GM10266 (cell line): ENCODE data around the gene PGLYRP2.

Experiments
- DNase-seq: peaks from one replicate; pipeline ENCODE4 v3.0.0; 2012; ENCODE audit errors: extremely low spot score
- TF ChIP-seq, protein P1 (sequence below): IDR thresholded peaks from 2 replicates; pipeline ENCODE4 v1.5.1; 2012; ENCODE audit warnings: mild to moderate bottlenecking, low read depth; ENCODE audit not compliant: control insufficient read depth, insufficient read depth; ENCODE audit errors: missing control alignments

Gene PGLYRP2

DNA sequence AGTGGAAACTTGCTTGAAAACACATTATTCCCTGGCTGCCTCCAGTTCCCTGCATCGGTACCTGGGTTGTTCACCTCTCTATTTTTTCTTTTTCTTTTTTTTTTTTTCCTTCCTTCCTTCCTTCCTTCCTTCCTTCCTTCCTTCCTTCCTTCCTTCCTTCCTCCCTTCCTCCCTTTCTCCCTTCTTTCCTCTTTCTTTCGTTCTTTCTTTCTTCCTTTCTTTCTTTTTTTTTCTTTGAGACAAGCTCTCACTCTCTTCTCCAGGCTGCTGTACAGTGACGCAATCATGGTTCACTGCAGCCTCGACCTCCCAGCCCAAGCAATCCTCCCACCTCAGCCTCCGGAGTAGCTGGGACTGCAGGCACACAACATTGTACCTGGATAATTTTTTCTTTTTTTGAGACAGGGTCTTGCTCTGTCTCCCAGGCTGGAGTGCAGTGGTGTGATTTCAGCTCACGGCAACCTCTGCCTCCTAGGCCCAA is 11.5 kb downstream of the PGLYRP2 start:
- TF ChIP-seq, protein P1, sequence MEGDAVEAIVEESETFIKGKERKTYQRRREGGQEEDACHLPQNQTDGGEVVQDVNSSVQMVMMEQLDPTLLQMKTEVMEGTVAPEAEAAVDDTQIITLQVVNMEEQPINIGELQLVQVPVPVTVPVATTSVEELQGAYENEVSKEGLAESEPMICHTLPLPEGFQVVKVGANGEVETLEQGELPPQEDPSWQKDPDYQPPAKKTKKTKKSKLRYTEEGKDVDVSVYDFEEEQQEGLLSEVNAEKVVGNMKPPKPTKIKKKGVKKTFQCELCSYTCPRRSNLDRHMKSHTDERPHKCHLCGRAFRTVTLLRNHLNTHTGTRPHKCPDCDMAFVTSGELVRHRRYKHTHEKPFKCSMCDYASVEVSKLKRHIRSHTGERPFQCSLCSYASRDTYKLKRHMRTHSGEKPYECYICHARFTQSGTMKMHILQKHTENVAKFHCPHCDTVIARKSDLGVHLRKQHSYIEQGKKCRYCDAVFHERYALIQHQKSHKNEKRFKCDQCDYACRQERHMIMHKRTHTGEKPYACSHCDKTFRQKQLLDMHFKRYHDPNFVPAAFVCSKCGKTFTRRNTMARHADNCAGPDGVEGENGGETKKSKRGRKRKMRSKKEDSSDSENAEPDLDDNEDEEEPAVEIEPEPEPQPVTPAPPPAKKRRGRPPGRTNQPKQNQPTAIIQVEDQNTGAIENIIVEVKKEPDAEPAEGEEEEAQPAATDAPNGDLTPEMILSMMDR: no peak
- no peak for DNase-seq

DNA sequence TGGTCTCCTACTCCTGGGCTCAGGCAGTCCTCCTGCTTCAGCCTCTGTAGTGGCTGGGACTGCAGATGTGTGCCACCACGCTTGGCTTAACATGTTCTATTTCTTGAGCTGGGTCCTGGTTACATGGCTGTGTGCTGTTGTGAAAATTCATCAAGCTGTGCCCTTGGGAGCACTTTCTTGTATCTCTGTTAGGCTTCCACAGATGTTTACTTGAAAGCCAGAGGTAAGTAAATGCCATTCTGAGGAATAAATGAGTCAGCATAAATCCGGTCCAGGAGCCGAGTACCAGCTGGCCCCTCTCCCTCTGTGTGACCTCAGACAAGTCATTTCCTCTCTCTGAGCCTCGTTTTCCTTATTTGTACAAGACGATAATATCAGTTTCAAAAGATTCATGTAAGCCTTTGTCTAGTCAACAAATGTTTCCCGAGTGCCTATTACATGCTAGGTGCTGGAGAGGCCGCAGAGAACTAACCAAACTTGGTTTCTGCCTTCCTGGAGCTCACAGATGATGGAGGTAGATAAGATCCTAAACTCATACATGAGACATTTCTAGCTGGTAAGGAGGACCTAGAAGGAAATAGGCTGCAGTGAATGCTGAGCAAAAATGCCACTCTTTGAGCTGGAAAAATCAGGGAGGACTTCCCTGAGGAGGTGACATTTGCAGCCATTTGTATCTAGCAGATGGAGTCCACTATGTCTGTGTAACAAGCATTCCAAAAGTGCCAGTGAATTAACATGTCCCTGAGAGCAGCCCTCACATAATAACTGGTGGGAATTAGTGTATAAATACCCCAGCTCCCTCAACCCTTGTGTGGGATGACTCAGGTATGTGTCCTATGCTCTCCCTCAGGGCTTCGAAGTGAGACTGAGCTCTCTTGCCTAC is 12.2 kb downstream of the PGLYRP2 start:
- DNase-seq: peak; percentile 70
- TF ChIP-seq, protein P1: no peak

GRCh38 chr19:15464394-15465385 is 14.6 kb downstream of the PGLYRP2 start, which contains the start of gene RASAL3:
Gene RASAL3, minus strand, starts transcription at chr19:15464544. Its CDS starts 186 bp downstream, at chr19:15464358.
- TF ChIP-seq, protein P1: no peak
- no peak for DNase-seq

DNA sequence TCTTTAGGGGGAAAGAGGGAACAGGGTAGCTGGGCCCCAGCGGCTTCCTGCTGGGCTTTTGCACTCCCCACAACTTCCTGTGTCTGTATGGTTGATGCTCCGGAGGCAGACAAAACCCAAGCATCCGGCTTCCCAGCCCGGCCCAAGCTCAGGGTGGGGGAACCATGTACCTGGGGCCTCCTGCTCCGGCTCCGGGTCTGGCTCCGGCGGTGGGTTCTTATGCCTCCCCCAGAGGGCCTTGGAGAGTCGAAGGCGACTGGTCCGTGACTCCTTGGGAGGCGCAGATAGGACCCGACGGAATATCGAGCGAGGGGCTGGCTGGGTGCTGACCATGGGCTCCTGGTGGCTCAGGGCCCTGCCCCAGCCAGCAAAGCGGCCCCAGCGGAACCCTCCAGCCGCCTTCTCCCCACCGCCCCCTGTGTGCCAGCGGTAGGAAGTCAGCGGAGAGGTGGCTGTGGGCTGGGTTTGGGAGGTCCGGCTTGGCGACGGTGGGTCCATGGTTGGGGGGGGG is 15.4 kb downstream of the PGLYRP2 start:
- TF ChIP-seq, protein P1: no peak
- peak; percentile 82 for DNase-seq

DNA sequence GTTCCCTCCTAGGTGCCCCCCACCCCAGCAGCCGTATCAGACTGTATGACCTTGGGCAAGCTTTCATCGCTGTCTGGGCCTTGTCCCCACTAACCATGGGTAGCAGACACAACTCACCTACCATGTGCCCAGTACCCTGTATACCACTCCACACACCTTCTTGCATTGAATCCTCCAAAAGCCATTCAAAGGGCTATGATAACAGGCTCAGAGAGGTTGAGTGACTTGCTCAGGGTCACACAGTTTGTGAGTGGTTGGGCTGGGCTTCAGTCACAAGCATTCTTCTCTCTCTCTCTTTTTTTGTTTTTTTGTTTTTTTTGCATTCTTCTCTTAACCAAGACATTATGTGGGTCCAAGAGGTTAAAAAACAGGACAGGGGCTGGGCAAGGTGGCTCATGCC is 17.6 kb downstream of the PGLYRP2 start:
- TF ChIP-seq, protein P1: no peak
- no peak for DNase-seq

DNA sequence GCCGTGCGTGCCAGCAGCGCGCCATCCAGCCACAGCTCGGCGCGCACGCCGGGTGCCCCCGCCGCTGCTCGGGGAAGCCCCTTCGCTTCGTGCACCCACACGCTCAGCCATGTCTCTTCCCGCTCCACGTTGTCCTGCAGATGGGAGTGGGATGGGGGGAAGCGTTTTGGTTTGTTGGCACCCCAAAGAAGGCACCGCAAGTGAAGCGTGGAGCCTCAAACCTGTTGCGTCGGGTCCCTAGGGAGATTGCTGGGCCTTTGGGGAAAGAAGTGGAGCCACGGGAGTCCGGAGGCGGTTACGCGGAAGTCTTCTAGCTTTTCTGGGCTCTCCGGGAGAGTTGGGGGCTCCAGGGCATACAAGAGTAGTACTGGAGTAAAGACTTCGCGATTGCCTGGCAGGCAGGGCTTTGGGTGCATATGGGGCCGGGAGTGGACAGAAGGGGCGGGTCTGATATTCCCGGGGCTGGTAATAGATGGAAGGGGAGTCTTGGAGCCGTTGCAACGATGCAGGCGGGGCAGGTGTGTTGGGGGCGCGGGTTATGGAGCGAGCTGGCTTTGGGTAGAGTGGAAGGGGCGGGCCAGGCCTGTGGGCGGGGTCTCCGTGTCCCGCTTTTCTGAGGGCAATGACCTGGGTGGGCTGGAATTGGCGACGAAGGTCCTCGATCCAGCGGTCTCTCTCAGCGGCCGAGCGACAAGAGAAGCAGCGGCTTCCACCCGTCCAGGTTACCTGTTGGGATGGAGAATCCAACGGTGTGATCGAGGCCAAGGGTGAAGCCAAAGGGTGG is 21.4 kb downstream of the PGLYRP2 start:
- TF ChIP-seq, protein P1: no peak
- no peak for DNase-seq
